GM21529 (cell line): ENCODE measurements around the gene NHLRC2.
"Not testable (repeated sequence)": the region's sequence is repeated elsewhere in the genome, so short reads cannot be mapped to it uniquely, and the experiment has no call there.

Source experiments
- ATAC-seq: cut with Tn5 transposase; IDR thresholded peaks from one replicate; pipeline ENCODE4 v1.9.1; 2021; ENCODE audit not compliant: unreplicated experiment

NHLRC2 gene

DNA sequence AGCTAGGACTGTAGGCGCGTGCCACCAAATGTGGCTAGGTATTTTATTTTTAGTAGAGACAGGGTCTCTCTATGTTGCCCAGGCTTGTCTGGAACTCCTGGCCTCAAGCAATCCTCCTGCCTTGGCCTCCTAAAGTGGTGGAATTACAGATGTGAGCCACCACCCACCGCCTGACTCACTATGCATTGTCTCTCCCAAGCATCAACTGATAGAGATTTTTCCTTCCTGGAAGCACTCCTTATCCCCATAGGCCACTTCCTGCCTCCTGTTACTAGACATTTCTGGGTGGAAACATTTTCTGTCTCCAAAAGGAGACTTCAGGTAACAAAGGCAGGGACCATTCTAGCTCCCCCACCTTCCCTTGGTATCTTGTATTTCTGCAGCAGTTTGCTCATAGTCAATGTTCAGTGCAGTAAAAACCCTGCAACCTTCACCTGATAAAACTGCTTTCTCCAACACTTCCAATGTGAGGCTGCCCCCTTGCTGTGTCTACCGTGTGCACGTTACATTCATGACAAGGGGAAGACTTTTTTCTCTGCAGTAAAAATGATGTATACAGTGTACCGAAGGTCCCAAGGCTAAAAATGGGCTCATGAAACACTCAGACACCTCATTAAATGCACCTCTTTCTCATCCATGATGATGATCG lies 84.9 kb downstream of the NHLRC2 start:
- ATAC-seq: no peak

DNA sequence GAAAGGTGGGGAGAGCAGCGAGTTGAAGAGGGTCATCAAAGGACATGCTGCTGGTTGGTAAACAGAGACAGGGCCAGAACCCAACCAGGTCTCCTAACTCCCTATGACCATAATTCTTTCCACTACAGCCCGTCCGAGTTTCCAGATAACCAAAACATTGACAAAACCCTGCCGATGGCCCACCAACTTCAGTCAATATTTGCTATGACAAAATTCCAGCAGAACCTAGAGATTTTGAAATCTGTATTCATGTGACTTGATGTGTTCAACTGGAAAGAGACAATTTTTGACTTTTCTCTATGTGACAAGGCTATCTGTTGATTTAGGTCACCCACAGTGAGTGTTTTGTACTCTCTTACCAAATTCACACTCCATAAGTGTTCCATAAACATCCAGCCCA lies 86.7 kb downstream of the NHLRC2 start:
- ATAC-seq: no peak

DNA sequence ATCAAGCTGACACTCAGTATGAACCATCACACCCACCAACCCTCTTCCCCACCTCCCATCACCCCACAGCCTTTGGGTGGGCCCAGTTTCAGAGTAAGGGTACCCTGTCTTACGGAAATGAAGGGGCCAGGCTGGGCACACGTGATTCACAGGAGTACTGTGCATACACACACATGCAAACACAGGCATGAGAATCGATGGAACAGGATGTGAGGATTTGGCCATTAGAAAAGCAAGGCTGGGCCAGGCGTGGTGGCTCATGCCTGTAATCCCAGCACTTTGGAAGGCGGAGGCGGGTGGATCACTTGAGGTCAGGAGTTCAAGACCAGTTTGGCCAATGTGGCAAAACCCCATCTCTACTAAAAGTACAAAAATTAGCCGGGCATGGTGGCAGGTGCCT lies 88.7 kb downstream of the NHLRC2 start:
- ATAC-seq: not testable (repeated sequence)

DNA sequence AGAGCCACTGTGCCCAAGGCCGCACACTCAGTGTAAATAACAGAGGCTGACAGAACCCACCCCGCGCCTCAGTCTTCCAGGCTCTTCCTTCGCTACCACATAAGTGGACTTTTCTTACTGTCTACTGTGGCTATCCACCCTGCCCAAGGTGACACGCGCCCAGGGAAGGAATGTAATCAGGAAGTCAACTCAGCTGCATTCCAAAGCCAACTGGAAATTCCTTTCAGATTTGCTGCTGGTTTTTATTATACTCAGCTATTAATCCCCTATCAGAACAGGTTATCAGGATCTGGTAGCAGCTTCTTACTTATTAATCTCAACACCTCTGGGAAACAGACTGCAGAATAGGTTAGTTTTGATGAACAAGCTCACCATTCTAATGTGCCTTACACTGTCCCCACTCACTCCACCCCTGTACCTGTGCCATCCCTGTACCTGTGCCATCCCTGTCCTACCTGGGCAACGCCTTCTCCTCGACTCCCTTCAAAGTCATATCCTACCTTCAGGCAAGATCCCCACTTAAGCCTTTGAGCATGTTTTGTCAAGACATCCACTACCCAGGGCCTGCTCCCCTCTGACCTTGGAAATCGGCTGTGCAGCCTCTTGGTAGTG lies 90.7 kb downstream of the NHLRC2 start:
- ATAC-seq: no peak

DNA sequence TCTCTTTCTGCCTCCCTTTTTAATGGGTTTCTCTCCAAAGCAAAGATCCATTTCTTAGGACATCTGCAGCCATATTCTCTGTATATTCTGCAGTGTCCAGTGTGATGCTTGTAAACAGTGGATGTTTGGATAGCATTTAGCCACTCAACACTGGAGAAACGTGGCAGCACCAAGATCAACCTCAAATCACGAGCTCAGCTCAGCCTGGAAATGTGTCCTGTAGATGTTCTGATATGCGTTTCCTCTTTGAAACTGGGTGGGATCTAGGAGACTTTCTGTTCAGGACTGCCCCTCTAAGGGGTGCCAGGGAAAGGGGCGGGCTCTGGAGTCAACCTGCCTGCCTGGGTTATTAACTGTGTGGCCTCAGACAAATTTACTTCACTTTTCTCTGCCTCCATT lies 91.2 kb downstream of the NHLRC2 start:
- ATAC-seq: no peak

DNA sequence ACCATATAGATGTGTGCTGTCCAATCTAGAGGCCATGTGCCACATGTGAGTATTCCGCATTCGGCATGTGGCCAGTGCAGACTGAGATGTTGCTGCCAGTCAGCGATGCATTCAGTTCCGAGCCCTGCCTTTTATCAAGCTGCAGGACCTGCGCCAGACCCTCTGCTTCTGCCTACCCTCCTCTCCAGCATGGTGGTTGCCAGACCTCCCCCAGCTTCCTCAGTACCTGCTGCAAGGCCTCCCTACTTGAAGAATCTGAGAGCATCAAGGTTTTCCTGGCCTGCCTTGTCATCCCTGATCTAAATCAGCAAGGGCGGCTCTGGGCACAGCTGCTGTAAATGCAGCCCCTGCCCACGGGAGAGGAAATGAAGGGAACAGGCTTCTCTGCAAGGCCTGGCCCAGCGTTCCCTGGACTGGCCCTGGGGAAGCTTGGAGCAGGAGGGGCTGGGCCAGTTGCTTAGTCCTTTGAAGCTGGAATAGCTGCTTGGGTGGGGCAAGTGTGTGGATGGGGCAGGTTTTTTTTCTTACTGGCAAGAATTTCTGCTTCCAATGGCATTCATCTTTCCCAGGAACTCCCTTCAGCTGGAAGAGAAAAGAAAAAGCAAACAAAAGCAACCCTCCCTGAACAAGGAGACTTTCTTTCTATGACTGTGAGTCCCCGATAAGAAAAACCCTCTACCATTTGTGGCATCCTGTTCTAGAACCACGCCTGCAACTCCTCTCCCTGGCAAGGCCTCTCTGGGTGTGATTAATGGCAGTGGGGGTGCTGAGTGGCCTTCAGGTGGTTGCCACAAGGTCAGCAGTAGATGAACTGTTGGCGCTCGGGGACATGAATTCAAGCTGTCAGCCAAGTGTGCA lies 93.0 kb downstream of the NHLRC2 start:
- ATAC-seq: no peak

DNA sequence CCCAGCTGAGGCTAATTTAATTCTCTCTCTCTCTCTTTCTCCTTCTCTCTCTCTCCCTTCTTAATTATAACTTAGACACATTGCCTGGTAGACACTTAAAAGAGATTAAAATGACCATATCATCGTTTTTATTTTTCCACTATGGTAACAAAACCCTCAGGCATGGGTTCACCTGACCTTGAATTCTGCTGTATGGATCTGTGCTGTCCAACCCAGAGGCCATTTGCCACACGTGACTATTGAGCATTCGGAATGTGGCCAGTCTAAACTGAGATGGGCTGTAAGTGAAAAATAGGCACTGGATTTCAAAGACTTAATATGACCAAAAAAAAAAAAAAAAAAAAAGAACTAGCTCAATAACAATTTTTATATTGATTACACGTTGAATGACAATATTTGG lies 93.6 kb downstream of the NHLRC2 start:
- ATAC-seq: no peak

DNA sequence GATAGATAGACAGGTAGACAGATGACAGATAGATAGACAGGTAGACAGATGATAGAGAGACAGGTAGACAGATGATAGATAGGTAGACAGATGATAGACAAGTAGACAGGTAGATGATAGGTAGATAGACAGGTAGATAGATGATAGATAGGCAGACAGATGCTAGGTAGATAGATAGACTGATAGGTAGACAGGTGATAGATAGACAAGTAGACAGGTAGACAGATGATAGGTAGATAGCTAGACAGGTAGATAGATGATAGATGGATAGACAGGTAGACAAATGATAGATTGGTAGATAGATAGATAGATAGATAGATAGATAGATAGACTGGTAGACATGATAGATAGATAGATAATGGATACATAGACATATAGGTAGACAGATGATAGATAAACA lies 95.8 kb downstream of the NHLRC2 start:
- ATAC-seq: no peak

DNA sequence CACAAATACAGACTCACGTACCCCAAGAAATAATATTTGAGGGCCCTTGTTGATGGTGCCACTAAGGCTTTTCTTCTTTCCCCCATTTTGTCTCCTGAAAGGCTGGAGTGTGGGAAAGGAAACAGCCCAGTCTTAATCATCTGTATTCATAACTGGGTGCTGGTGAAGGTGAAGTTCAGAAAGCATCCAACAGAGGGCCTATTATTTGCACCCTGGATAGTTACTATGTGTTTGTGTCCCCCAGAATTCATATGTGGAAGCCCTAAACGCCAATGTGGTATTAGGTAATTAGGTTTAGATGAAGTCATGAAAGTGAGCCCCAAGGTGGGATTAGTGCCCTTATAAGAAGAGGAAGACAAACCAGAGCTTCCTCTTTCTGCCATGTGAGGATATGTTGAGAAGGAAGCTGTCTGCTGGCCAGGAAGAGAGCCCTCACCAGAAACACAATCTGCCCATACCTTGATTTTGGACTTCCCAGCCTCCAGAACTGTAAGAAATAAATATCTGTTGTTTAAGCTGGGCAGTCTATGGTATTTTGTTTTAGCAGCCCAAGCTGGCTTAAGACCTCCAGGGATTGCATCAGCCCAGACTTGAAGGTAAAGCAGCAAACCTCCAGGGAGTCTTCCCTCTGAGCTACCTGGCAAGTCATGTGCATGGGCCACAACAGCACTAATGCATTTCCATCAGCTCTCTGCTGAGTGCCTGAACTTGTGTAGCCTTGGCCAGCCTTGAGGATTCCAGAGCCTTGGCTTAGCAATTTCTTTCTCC lies 99.2 kb downstream of the NHLRC2 start:
- no peak for ATAC-seq

DNA sequence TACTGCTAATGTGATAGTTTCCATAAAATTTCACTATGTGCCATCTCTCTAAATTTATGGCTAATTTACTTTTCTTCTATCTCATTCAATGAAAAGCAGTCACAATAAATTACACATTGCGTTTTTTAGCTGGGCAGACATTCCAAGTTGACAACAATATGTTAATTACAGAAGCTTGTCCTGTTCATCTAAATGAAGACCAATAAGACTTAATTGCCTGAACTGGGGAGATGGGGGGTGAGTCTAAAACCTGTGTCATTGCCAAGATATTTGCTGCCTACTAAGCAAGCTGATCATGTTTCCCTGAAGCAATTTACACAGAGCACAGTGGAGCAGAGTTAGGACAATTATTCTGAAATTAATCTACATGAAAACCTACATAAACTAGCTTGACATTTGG lies 99.9 kb downstream of the NHLRC2 start:
- ATAC-seq: no peak

DNA sequence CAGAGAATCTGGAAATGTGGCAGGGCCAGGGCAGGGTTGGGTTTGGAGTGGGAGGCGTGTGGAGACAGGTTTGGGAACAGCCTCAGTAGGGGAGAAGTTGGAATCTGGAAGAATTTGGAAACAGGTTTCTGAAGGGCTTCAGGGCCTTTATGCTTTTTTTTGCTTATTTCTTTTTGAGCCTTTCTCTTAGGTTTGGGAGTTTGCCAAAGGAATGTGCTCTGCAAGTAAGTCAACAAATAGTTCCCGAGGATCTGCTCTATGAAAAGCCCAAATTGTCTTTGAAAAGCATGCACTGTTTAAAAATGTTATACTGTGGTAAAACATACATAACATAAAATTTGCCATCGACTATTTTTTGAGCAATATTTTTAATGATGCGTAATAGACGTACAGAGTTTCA lies 102.6 kb downstream of the NHLRC2 start:
- ATAC-seq: no peak

DNA sequence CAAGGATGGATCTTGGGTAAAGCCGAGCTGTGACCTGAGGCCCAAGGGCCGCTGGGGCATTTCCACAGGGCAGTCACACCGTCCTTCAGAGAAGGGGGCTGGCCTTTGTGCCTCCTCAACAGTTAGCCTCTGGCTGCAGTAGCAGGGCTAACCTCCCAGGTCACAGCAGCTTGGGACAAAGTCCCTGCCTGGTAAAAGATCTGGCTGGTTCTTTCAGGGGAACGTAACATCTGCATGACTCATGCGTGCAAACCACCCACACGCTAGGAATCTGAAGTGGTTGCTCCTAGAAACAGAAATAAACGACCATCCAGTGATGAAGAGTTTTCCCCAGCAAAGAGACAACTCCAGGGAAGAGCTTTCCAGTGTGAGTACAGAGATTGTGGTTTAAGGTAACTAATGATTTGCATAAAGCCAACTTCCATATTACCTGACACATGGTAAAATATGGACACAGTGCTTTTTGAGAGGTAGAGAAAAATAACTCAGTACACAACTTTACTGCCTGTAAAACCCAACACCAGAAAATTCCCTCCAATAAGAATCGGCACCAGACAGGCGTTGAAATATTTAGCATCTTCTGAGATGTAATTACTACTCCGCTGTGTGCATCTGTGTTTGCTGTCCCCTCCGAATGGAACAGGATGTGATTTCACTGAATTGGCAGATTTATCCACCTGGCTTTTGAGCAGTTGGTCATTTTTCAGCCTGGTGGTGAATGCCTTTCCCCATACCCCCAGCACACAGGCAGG lies 104.3 kb downstream of the NHLRC2 start:
- no peak for ATAC-seq

DNA sequence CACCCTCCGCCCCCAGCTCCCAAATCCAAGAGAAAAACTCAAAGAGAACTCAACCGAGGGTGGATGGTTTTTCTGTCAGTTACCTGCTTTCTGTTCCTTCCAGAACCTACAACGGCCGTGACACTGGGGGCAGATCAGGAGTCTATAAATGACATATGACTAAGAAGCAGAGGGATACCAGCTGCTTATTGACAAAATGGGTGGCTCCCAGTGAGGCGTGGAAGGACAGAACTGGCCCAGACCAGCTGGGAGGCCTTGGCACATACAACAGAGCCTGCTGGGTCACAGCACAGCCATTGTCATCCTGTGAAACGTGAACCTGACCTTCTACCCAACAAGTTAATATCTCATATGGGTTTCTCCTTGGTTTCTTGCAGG lies 104.9 kb downstream of the NHLRC2 start:
- peak; percentile 67 for ATAC-seq

DNA sequence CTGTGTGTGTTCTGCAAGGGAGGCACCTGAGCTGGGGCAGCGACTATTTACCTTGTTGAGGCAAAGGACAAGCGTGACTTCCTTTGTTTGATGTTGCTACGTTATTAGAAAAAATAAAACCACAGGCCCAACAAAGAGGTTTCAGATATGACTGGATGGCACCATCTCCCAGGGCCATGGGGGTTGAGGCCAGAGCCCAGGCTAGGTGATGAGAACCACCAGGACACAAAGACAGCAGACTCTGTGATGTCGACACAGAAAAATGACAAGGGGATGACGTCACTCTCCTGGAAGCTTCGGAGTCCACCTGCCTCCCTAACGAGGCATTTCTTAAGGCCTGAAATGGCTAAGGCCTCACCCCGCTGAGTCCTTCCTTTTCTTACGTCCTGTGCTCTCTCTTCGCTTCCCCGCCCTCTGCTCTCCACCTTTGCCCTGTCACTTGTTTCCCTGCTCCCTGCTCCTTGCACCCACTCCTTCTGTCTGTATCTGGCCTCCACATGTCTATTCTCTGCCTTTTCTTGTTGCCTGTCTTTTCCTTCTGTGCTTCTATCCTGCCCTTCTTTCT lies 106.2 kb downstream of the NHLRC2 start:
- ATAC-seq: no peak

DNA sequence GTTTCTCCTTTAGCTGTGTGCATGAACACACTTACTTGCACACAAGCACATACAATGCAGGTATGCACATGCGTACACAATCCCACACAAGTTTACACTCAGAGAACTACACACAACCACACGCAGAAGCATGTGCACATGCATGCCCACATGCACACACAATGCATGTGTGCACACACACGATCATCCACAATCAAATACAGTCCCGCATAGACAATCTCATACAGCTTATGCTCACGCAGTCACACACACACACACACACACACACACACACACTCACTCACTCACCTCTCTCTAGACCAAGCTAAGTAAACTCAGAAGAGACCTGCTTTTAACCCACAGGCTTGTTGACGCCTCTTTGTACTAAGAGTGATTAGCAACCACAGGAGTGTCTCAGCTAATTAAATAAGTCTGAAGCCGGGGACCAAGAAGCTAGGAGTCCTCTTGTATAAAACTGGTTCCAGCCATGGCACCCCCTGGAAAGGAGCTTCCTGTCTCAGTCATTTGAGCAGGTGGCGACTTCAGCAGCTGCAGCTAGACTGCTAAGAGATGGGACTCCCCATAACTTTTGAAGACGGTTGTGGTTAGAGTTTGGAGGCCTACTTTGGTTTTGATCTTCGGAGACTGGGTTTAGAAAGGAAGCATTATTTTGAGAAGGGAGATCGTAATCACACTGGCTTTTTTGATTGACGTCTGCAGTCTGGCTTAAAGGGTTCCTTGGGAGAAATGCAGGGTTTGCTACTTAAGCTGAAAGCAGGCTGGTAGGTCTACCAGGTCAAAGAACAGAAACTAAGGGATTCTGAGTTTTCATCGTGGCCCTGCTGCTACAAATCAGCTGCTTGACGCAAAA lies 106.9 kb downstream of the NHLRC2 start:
- ATAC-seq: peak; percentile 59

DNA sequence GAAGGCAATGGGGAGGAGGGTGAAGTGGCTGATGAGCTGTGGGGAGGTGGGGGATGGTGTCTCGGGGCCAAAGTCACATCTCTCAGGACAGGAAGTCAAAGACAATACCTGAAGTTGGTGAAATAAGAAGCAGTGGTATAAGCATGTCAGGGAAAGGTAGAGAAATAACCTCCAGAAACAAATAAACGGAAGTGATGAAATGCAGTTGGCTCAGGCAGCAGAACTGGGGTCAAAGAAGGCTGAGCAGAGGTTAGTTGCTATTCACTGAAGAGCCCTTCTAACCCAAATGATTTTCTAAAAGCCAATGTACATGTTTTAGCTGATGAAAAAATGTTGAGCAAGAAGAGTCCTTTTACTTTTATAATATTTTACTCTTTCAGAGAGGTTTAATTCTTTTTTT lies 110.6 kb downstream of the NHLRC2 start:
- ATAC-seq: no peak

DNA sequence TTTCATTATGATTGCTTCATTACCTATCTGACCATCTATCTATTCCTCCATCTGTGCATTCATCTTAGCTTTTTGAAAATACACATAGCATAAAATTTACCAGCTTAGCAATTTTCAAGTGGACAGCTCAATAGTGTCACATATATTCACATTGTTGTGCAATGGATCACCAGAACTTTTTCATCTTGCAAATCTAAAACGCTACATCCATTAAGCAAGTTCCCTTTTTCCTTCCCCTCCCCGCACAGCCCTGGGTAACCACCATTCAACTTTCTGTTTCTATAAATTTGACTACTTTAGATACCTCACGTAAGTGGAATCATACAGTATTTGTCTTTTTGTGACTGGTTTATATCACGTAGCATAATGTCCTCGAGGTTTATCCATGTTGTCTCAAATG lies 111.2 kb downstream of the NHLRC2 start:
- peak; percentile 55 for ATAC-seq
